SK-N-MC (cell line): Measurements from ENCODE around the gene SNAPC4.

Experiments
- EZH2 ChIP-seq: fragments of 200-600 bp; sonication (generic); IDR thresholded peaks from one replicate; pipeline ENCODE4 v1.6.1; 2017; ENCODE audit warnings: antibody characterized with exemption
- FOXP2 ChIP-seq: optimal IDR thresholded peaks from 2 replicates; pipeline ENCODE3; 2011; ENCODE audit warnings: mild to moderate bottlenecking, moderate library complexity; ENCODE audit not compliant: insufficient read depth; ENCODE audit errors: extremely low read length, control extremely low read depth
- POLR2AphosphoS5 ChIP-seq: IDR thresholded peaks from 2 replicates; pipeline ENCODE4 v1.6.1; 2012; ENCODE audit warnings: mild to moderate bottlenecking, low read depth, low read length, borderline replicate concordance

DNA sequence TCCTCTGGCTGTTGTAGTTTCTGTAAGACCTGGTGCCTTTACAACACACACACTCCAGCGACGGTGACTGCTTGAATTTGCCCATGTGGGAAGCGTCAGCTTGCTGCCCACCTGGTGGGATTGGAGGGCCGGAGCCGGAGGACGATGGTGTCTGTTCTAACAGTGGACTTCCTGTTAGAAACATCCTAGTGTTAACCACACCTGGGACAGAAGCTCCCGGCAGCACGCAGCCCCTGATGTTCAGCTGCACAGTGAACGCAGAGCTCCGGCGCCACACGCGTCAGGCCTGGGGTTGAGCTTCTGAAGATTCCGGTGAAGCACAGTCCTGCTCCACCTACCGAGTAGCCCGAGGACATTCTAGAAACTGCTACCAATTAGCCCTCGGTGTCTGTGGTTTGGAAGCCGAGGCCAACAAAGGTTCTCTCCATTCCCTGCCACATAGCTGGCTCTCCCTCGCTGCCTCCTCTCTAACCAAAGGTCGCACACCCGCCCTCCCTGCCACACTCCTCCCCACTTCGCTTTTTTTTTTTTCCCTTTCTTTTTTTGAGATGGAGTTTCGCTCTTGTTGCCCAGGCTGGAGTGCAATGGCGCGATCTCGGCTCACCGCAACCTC, 24.9 kb upstream of the SNAPC4 start:
- TF ChIP-seq EZH2 (no peak), POLR2AphosphoS5 (no peak), FOXP2 (no peak)
